RWPE1 (cell line): ENCODE data around the gene SOX1.

Source experiments
- CTCF ChIA-PET: fragments of 350-600 bp; sonication (Branson Sonifier 250); formaldehyde crosslinking; extraction: SDS; loops from one replicate; lab custom pipeline; 2021; lab: Yijun Ruan, JAX
- POLR2A ChIA-PET: fragments of 400-600 bp; formaldehyde crosslinking; extraction: SDS; loops from one replicate; lab custom pipeline; 2020; ENCODE audit warnings: antibody characterized with exemption; ENCODE audit not compliant: low non-redundant PET; lab: Yijun Ruan, JAX
- DNase-seq: peaks from one replicate; pipeline ENCODE4 v3.0.0; 2012; ENCODE audit warnings: low spot score
- H3K27ac ChIP-seq: fragments of 450-650 bp; 2 replicates; pipeline ENCODE4 v1.5.1; 2017
- CTCF ChIP-seq: fragments of 450-650 bp; conservative IDR thresholded peaks from 2 replicates; pipeline ENCODE4 v1.5.1; 2017; ENCODE audit warnings: low read depth, mild to moderate bottlenecking

SOX1 gene

DNA sequence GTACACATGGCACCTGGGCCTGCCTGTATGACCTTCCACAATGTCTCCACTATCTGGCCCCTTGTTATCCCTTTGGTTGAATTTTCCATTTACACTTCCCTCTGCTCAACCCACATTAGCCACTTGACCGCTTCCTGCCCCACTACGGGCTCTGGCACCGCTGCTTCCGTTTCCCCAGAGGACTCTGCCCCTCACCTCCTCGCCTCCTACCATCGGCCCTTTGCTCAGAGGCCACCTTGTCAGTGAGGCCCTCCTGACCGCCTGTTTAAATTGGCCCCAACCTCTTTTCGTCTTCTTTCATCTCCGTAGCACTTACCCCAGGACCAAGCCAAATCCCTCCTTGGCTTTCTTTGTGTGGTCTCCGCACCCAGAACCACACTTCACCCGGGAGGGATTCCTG is 47.4 kb downstream of the SOX1 start:
- H3K27ac ChIP-seq: no peak overlapping the region
- ChIA-PET POLR2A (no interaction called here), CTCF (no interaction called here)
- no peak for TF ChIP-seq CTCF
- DNase-seq: no peak

DNA sequence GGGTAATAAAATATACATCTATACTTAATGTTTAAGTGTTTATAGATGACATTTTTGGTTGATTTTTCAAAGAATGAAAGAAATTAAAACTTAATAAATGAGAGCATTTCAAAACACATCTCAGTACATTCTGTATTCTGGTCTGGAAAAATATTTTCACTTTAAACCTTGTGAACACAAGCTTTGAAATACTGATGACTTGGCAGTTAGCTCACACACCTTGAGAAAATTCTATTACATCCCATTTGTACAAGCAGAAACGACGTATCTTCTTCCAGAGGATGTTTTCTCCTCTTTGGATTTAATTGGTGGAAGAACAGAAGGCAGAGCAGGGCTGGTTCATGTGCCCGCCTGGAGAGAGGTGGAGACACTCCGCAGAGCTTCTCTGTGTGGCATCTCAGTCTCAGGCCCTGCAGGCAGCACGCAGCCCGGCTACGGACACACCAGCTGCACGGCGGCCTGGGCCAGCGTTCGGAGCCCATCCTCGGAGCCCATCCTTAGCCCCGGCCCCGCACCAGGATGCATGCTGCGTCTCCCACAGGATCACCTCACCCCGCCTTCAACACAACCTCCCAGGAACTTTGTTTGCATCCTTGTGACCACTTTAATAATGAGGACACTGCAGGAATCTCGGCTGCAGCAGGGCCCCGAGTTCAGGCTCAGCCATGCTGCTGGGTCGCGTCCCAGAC is 48.6 kb downstream of the SOX1 start:
- CTCF ChIA-PET: no interaction called here
- no peak for DNase-seq
- no peak for TF ChIP-seq CTCF
- H3K27ac ChIP-seq: no peak overlapping the region
- POLR2A ChIA-PET: interaction anchor here (0.6 kb wide), 1 partner anchor 9 kb away, joined by 3 read pairs; no protein-coding TSS in a partner anchor

GRCh38 chr13:112116187-112116950 is 49.4 kb downstream of the SOX1 start:
- no peak for TF ChIP-seq CTCF
- CTCF ChIA-PET: no interaction called here
- DNase-seq: no peak
- POLR2A ChIA-PET: no interaction called here
- H3K27ac ChIP-seq: no peak overlapping the region

DNA sequence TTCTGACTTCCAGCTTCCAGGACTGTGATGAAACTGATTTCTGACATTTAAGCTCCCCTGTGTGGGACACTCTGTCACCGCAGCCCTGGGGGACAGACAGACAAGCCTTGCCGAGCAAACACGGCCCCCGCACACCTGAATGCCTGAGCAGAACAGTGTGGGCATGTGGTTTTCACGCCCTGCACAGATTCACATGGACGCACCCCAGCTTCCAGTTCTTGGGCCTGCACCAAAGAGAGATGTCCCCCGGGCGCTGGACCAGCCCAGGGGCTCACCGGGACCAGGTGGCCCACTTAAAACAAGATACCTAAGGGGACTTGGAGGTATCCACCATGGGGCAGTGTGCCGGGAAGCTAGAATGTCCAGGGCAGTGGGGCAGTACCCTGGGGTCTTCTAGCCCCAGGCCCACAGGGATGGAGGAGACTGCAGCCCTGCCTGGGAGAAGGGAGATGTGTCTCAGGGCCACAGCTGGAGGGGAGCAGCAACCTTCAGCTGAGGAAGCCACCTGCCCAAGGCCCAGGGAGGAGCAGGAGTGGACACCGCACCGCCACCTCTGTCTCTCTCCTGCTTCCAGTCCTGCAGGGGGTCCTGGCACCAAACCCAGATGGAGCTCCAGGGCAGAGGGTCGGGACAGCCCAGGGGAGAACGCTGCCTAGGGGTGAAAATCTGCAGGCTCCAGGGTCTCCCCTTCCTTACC is 50.5 kb downstream of the SOX1 start:
- POLR2A ChIA-PET: no interaction called here
- CTCF ChIA-PET: no interaction called here
- TF ChIP-seq CTCF: no peak
- no peak overlapping the region for H3K27ac ChIP-seq
- no peak for DNase-seq

DNA sequence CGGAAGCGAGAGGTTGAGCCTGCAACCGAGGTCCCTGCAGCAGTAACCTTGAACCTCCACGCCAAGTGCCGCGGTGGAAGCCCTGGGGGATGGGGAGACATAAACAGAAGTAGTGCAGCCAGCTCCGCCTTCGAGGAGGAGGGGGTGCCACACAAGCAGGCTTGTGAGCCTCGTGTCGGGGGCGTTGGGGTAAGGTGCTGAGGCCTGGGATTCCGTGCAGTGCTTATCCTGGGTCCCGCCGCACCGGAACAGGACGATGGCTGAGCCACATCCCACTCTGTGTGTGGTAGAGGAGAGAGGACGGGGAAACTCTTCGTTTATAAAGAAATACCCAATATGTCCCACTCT is 51.0 kb downstream of the SOX1 start:
- POLR2A ChIA-PET: no interaction called here
- no peak for TF ChIP-seq CTCF
- no peak overlapping the region for H3K27ac ChIP-seq
- DNase-seq: no peak
- CTCF ChIA-PET: no interaction called here

DNA sequence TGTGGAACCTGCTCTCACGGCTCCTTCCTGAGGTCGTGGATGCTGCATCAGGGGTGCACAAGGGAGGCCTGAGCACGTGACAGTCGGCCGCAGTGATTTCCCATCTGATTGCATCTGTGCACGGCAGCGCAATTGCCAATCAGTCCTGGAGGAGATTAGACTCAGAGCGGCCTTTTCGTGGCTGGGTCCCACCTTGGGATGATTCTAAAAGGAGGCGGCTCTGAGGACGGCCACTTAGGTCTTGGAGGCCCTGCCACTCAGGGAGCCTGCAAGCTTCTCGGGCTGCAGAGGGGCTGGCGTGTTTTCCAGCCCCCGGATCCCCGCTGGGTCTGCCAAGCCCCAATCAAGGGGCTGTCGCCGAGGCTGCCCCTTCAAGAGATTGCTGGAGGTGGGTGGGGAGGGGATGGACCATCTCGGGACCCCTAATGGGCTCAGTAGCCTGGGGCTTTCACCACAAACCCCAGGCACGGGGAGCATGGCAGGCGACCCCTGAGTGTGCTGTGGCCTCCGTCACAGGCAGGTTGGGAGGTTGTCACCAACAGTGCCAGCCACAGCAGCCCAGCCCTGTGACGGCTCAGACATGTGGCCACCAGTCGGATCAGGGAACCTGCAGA is 51.6 kb downstream of the SOX1 start:
- POLR2A ChIA-PET: no interaction called here
- DNase-seq: no peak
- no peak for TF ChIP-seq CTCF

More for the DNA sequence above, 51.6 kb downstream of the SOX1 start:
- no peak overlapping the region for H3K27ac ChIP-seq
- CTCF ChIA-PET: no interaction called here
